DMS79 treated with DMSO at 0.1 percent for 48 hours (cell line): ENCODE results near the gene MED12L.

Source experiments
- DNase-seq: peaks from one replicate; lab custom pipeline; 2025; lab: John Stamatoyannopoulos, UW

MED12L gene

DNA sequence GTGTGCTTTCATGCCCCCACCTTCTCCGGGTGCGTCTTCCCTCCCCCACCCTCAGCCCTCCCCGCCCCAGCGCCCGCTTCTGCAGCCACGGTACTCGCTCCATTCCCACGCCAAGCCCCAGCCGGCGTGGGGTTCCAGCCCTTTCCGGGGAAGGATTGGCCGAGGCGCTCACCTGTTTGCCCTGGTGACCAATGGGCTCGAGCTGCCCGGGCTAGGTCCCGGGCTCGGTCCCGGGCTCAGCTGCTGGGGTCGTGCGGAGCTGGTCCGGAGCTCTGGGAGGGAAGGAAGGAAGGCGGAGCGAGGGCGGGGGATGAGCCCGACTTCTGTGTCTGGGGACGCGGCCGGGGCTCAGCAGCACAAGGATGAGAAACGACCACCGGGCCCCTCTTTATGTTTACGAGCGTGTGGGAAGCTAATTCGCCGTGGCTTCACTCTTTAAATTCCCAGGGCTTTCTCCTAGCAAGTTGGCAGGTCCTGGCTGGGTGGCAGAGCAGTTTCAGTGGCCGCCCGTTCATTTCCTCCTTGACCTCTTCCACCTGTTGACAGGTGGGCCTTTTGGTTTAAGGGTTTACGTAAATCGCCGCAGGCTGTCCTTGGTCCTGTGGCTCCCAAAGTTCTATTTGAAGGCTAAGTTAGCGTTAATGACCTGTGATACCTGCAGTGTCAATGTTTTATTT lies 375.4 kb downstream of the MED12L start, which contains the start of gene IGSF10:
TSS of gene IGSF10 (minus strand) at position 288 of the 677 bp plus-strand sequence. CDS start 2,352 bp downstream, outside the sequence.
- peak; percentile 14 for DNase-seq

GRCh38 chr3:151462278-151462780 lies 376.9 kb downstream of the MED12L start:
- no peak for DNase-seq

GRCh38 chr3:151462991-151463390 lies 377.5 kb downstream of the MED12L start:
- no peak for DNase-seq

DNA sequence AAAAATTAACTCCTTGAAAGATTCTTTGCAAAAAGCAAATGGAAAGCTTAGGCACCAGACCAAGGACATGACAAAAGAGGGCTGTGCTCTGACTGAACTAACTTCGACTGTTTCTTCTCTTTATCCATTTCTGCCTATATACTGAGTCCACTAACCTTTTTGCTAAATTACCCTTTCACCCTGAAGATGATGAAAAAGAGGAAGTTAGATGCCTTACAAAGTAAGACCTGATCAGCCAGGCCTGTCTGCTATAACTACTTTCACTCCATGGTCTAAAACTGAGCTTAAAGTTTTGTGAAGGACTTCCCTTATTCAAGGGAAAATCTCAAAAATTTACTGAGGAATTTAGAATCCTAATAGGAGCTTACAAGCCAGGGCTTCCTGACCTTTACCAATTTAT lies 381.6 kb downstream of the MED12L start:
- DNase-seq, result no peak

GRCh38 chr3:151468284-151468917 lies 382.9 kb downstream of the MED12L start:
- peak; percentile 6 for DNase-seq

- DNase-seq, result no peak
These were observed 391.0 kb downstream of the MED12L start for GRCh38 chr3:151476344-151477018.

DNA sequence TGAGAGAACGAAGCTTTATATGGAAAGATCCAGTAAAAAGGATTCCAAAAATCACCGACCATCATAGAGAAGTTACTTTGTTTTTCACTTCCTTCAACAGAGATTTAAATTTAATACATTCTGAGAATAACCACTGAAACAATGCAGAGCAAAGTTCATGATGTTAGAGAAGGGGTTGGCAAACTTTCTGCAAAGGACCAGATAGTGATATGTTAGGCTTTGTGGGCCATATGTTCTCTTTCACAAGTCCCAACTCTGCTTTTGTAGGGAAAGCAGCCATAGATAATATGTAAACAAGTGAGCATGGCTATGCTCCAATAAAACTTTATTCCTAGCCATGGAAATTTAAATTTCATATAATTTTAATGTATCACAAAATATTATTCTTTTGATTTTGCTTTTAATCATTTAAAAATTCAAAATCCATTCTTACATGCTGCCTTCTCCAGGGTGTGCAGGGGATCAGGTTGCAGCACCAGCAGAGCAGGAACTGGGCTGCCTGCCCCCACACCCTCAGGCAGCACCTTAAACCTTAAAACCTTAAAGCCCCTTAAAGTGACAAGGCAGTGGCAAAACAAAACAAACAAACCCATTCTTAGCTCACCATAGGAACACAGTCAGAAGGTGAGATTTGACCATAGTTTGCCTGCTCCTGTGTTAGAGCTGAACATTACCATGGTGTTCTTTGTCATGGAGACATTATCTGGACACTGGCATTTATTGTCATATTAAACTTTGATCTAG lies 392.3 kb downstream of the MED12L start:
- no peak for DNase-seq

DNA sequence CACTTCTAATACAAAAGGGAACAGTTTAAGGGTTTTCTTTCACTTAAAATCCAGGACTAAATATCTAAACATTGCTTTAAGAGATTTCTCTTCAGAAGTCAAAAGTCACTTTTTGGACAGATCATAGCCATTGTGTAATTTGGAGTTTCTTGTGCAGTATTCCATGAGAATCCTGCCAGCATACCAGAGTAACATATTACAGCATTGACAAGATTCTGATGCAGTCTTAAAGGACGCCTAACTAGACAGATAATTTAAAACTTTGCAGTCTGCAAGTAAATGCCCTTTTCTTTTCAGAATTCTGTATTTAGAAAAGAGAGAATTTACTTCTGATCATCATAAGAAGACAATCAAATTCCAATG lies 392.9 kb downstream of the MED12L start:
- no peak for DNase-seq

DNA sequence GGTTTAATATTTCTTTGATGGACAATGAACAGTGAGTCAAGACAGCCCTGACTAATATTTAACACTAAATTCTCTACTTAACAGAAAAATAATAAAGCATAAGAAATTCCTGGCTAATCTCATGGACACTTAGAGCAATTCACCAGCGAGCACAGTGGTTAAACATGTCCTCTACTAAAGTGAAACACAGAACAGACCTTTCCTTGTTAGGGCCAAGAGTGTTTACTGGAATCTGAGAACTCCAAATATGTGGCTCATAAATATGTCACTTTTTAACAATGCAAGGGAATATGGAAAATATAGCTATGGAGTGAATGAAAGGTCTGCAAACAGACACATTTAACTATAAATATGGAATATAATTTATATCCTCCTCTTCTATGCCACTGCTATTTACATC lies 394.0 kb downstream of the MED12L start:
- DNase-seq, result no peak

DNA sequence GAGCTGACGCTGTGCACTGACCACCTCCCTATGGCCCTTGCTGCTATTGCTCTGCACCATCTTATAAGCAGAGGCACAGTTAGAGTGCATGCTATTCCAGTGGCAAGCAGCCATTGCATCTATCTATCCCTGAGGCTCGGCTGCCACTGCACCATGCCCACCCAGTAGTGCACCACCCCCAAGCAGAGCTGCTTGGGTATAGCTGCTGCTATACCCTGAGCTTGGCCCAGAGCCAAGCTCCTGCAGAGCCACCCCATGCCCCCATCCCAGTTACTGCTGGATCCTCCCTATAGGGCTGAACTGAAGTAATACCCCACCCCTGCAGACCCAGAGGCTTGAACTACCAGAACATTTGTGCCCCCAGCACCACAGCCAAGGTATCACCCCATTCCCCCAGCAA lies 395.0 kb downstream of the MED12L start:
- DNase-seq, result no peak

DNA sequence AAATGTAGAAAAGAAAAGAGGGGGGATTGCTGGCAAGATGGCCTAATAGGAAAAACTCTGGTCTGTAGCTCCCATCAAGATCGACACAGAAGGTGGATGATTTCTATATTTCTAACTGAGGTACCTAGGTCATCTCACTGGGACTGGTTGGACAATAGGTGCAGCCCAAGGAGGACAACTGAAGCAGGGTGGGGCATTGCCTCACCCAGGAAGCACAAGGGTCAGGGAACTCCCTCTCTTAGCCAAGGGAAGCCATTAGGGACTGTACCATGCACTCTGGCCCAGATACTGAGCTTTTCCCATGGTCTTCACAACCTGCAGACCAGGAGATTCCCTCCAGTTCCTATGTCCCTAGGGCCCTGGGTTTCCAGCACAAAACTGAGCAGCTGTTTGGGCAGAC lies 398.0 kb downstream of the MED12L start:
- DNase-seq, result no peak

GRCh38 chr3:151483961-151484520 lies 398.6 kb downstream of the MED12L start:
- DNase-seq, result no peak
